IMR-90 (cell line): ENCODE results near the gene SWAP70. TPM values are rescaled to one million over a fixed set of nuclear protein-coding genes. Genes with fewer than 3 reads are reported as not detected.
A peak's percentile ranks its signal among the peaks of the same experiment; 100 is the strongest.

Experiments used
- ATAC-seq: fragments of 200-7000 bp; cut with Tn5 transposase; 2 replicates; pipeline ENCODE4 v1.9.1; 2020; ENCODE audit warnings: low read depth, mild to moderate bottlenecking, moderate library complexity
- BruUV-seq: library from RNA; stranded (reverse); fragments of 400-500 nt; replicated peaks from 2 replicates; lab custom pipeline; 2021; lab: Mats Ljungman, UMichigan
- CTCF ChIA-PET: fragments of 300-600 bp; formaldehyde crosslinking; extraction: SDS; loops from one replicate; lab custom pipeline; 2021; ENCODE audit warnings: antibody characterized with exemption; lab: Yijun Ruan, JAX
- POLR2A ChIA-PET: fragments of 300-600 bp; sonication (Branson Sonifier 250); formaldehyde crosslinking; loops from one replicate; lab custom pipeline; 2022; ENCODE audit warnings: antibody characterized with exemption; ENCODE audit not compliant: unreplicated experiment; lab: Charles Lee
- DNase-seq: peaks from one replicate; pipeline ENCODE4 v3.0.0; 2013
- H2AFZ ChIP-seq: replicated peaks from 2 replicates; pipeline ENCODE3; 2013; ENCODE audit warnings: low read length, mild to moderate bottlenecking; ENCODE audit not compliant: poor library complexity
- H2AK5ac ChIP-seq: 2 replicates; pipeline ENCODE4 v1.6.1; 2013; ENCODE audit warnings: low read depth, low read length, inconsistent platforms
- H2AK9ac ChIP-seq: replicated peaks from 2 replicates; pipeline ENCODE3; 2013; ENCODE audit warnings: mild to moderate bottlenecking, low read depth, low read length, moderate library complexity; ENCODE audit not compliant: poor library complexity
- H2BK120ac ChIP-seq: 2 replicates; pipeline ENCODE4 v1.6.1; 2013; ENCODE audit warnings: low read depth, low read length, inconsistent platforms
- H2BK15ac ChIP-seq: 3 replicates; pipeline ENCODE4 v1.6.1; 2013; ENCODE audit warnings: low read depth, low read length, inconsistent platforms
- H2BK20ac ChIP-seq: 2 replicates; pipeline ENCODE4 v1.6.1; 2013; ENCODE audit warnings: low read depth, mild to moderate bottlenecking, inconsistent platforms, low read length, moderate library complexity
- H2BK5ac ChIP-seq: 2 replicates; pipeline ENCODE4 v1.6.1; 2013; ENCODE audit warnings: mild to moderate bottlenecking, low read depth, low read length, inconsistent platforms; ENCODE audit not compliant: poor library complexity, severe bottlenecking
- H3K14ac ChIP-seq: replicated peaks from 2 replicates; pipeline ENCODE4 v1.6.1; 2013; ENCODE audit warnings: low read depth, low read length, inconsistent platforms
- H3K18ac ChIP-seq: 2 replicates; pipeline ENCODE4 v1.6.1; 2013; ENCODE audit warnings: low read depth, low read length, control low read depth
- H3K23ac ChIP-seq: 2 replicates; pipeline ENCODE4 v1.6.1; 2013; ENCODE audit warnings: low read depth, low read length, inconsistent platforms
- H3K27ac ChIP-seq: 2 replicates; pipeline ENCODE4 v1.5.1; 2013; ENCODE audit warnings: mild to moderate bottlenecking, control low read depth, low read length; ENCODE audit not compliant: insufficient read depth
- H3K27me3 ChIP-seq: 2 replicates; pipeline ENCODE4 v1.6.1; 2013; ENCODE audit warnings: low read length; ENCODE audit not compliant: control insufficient read depth, insufficient read depth
- H3K36me3 ChIP-seq: 2 replicates; pipeline ENCODE4 v1.6.1; 2013; ENCODE audit warnings: low read length, mixed read lengths; ENCODE audit not compliant: control insufficient read depth, insufficient read depth
- H3K4ac ChIP-seq: 2 replicates; pipeline ENCODE4 v1.6.1; 2013; ENCODE audit warnings: low read depth, low read length, inconsistent platforms
- H3K4me1 ChIP-seq: 2 replicates; pipeline ENCODE4 v1.6.1; 2013; ENCODE audit warnings: low read length, mixed read lengths; ENCODE audit not compliant: control insufficient read depth, insufficient read depth
- H3K4me2 ChIP-seq: 2 replicates; pipeline ENCODE4 v1.6.1; 2013; ENCODE audit warnings: low read depth, mild to moderate bottlenecking, control low read depth, low read length, moderate library complexity
- H3K4me3 ChIP-seq: 2 replicates; pipeline ENCODE4 v1.5.1; 2013; ENCODE audit warnings: low read depth, mild to moderate bottlenecking, control low read depth, low read length, moderate library complexity; ENCODE audit not compliant: insufficient read depth
- H3K56ac ChIP-seq: 2 replicates; pipeline ENCODE4 v1.6.1; 2013; ENCODE audit warnings: low read length, inconsistent platforms; ENCODE audit not compliant: insufficient read depth; ENCODE audit errors: extremely low read depth
- H3K79me1 ChIP-seq, 2 experiments: 2 replicates each; pipeline ENCODE4 v1.6.1; 2013; ENCODE audit warnings: low read length in 2 of 2, inconsistent platforms in 1 of 2, low read depth in 1 of 2
- H3K9ac ChIP-seq: 2 replicates; pipeline ENCODE4 v1.6.1; 2013; ENCODE audit warnings: low read depth, low read length, control low read depth
- H3K9me1 ChIP-seq: 2 replicates; pipeline ENCODE4 v1.6.1; 2013; ENCODE audit warnings: low read length, inconsistent platforms; ENCODE audit not compliant: insufficient read depth
- H3K9me3 ChIP-seq: 2 replicates; pipeline ENCODE4 v1.6.1; 2013; ENCODE audit warnings: low read length; ENCODE audit not compliant: control insufficient read depth, insufficient read depth
- H4K20me1 ChIP-seq: 2 replicates; pipeline ENCODE4 v1.6.1; 2013; ENCODE audit warnings: low read length, inconsistent platforms; ENCODE audit not compliant: insufficient read depth
- H4K5ac ChIP-seq: 2 replicates; pipeline ENCODE4 v1.6.1; 2013; ENCODE audit warnings: mild to moderate bottlenecking, low read depth, low read length, control low read depth
- H4K8ac ChIP-seq, 2 experiments: 2 replicates each; pipeline ENCODE4 v1.6.1; 2013; ENCODE audit warnings: low read depth in 2 of 2, low read length in 2 of 2, control low read depth in 1 of 2, inconsistent platforms in 1 of 2
- H4K91ac ChIP-seq: 2 replicates; pipeline ENCODE4 v1.6.1; 2013; ENCODE audit warnings: low read depth, low read length, inconsistent platforms; ENCODE audit not compliant: insufficient read depth
- BHLHE40 ChIP-seq: fragments of 150-350 bp; IDR thresholded peaks from 2 replicates; pipeline ENCODE4 v1.6.1; 2016; ENCODE audit warnings: mild to moderate bottlenecking, low read depth, low read length
- CEBPB ChIP-seq: IDR thresholded peaks from 2 replicates; pipeline ENCODE4 v1.6.1; 2012; ENCODE audit warnings: low read depth, low read length, improper control_type of control experiment
- CHD1 ChIP-seq: IDR thresholded peaks from 2 replicates; pipeline ENCODE4 v1.6.1; 2012; ENCODE audit warnings: low read depth, low read length, improper control_type of control experiment
- CTCF ChIP-seq: conservative IDR thresholded peaks from 2 replicates; pipeline ENCODE4 v1.5.1; 2012; ENCODE audit warnings: mild to moderate bottlenecking, low read depth, low read length, improper control_type of control experiment
- ELK1 ChIP-seq: fragments of 150-350 bp; IDR thresholded peaks from 2 replicates; pipeline ENCODE4 v1.6.1; 2016; ENCODE audit warnings: low read depth, mild to moderate bottlenecking, low read length, moderate library complexity, borderline replicate concordance
- FOS ChIP-seq: fragments of 150-350 bp; IDR thresholded peaks from 2 replicates; pipeline ENCODE4 v1.6.1; 2016; ENCODE audit warnings: low read depth, low read length
- MAFK ChIP-seq: IDR thresholded peaks from 2 replicates; pipeline ENCODE4 v1.6.1; 2012; ENCODE audit warnings: low read depth, low read length, improper control_type of control experiment
- MAZ ChIP-seq: IDR thresholded peaks from 2 replicates; pipeline ENCODE4 v1.6.1; 2012; ENCODE audit warnings: low read depth, mild to moderate bottlenecking, low read length, improper control_type of control experiment, moderate library complexity, borderline replicate concordance
- MXI1 ChIP-seq: IDR thresholded peaks from 2 replicates; pipeline ENCODE4 v1.6.1; 2012; ENCODE audit warnings: low read depth, mild to moderate bottlenecking, low read length, moderate library complexity, borderline replicate concordance
- NFE2L2 ChIP-seq: fragments of 150-350 bp; IDR thresholded peaks from 2 replicates; pipeline ENCODE4 v1.6.1; 2016; ENCODE audit warnings: low read depth, mild to moderate bottlenecking, low read length
- POLR2A ChIP-seq: IDR thresholded peaks from 2 replicates; pipeline ENCODE4 v1.6.1; 2012; ENCODE audit warnings: mild to moderate bottlenecking, low read depth, low read length
- RAD21 ChIP-seq: IDR thresholded peaks from 2 replicates; pipeline ENCODE4 v1.6.1; 2012; ENCODE audit warnings: low read length, improper control_type of control experiment
- RCOR1 ChIP-seq: IDR thresholded peaks from 2 replicates; pipeline ENCODE4 v1.6.1; 2012; ENCODE audit warnings: mild to moderate bottlenecking, low read length, improper control_type of control experiment; ENCODE audit not compliant: insufficient replicate concordance
- RFX5 ChIP-seq: IDR thresholded peaks from 2 replicates; pipeline ENCODE4 v1.8.0; 2012; ENCODE audit warnings: low read depth, mild to moderate bottlenecking, low read length, moderate library complexity
- SMC3 ChIP-seq: fragments of 150-350 bp; IDR thresholded peaks from 2 replicates; pipeline ENCODE4 v1.6.1; 2016; ENCODE audit warnings: low read depth, mild to moderate bottlenecking, antibody characterized with exemption, low read length, moderate library complexity
- USF2 ChIP-seq: fragments of 150-350 bp; IDR thresholded peaks from 2 replicates; pipeline ENCODE4 v1.6.1; 2017; ENCODE audit warnings: mild to moderate bottlenecking, antibody characterized with exemption, low read length, low read depth
- WGBS, 2 experiments: methylation state at CpG; one replicate each; pipeline versions ENCODE4 v1.1.5 to v1.1.7; 2013; ENCODE audit warnings: missing lambda C conversion rate in 2 of 2; ENCODE audit not compliant: insufficient read length in 1 of 2; ENCODE audit errors: extremely low coverage in 2 of 2; 5-methylcytosine and 5-hydroxymethylcytosine counted together
- dilution Hi-C: fragments of 300-500 bp; cut with HindIII; formaldehyde crosslinking; loops from one replicate; pipeline ENCODE4 v1.14.3; 2018; ENCODE audit warnings: low sequenced_read_pairs; ENCODE audit not compliant: unreplicated experiment
- in situ Hi-C: fragments of 300-500 bp; cut with MboI; formaldehyde crosslinking; loops from 3 replicates; pipeline ENCODE4 v1.14.3; 2019; ENCODE audit warnings: low sequenced_read_pairs, inconsistent platforms, mixed read lengths
- intact Hi-C: fragments of 100-400 bp; cut with micrococcal nuclease; formaldehyde crosslinking; loops from 2 replicates; pipeline ENCODE4 v1.10.0; 2022
- polyA plus RNA-seq, 3 experiments: library from polyadenylated mRNA; depleted of rRNA; stranded (reverse); fragments of >200 nt; gene quantifications; 2 replicates each; pipeline ENCODE4 v1.2.3, GENCODE V29; 2012; ENCODE audit warnings: low replicate concordance in 1 of 3
- total RNA-seq: library from RNA; depleted of rRNA; stranded (reverse); fragments of >200 nt; gene quantifications from 2 replicates; pipeline ENCODE4 v1.2.3, GENCODE V29; 2012

The SWAP70 gene
- total and polyA plus RNA-seq, 2 of the 4 experiments (the other 2 are of a cell fraction) = 15.5 to 19.9 TPM

GRCh38 chr11:9797300-9797699, 133.4 kb downstream of the SWAP70 start:
- Histone ChIP-seq H2AK5ac (peak overlapping the region; percentile 66; the same call in 1 of the 2 replicates), H3K56ac (no peak overlapping the region), H2BK15ac (peak overlapping the region; percentile 94; the same call in 1 of the 3 replicates), H2BK120ac (peak overlapping the region; percentile 46; the same call in 1 of the 2 replicates), H3K9me1 (peaks cover 6% of the 10 kb centered on the region), H3K27ac (no peak overlapping the region), H3K27me3 (no peaks in the 10 kb centered on the region), H3K4me2 (no peak overlapping the region), H3K36me3 (peaks cover 12% of the 10 kb centered on the region), H3K14ac (peak overlapping the region; percentile 8; the same call in 1 of the 2 replicates), H2BK5ac (peak overlapping the region; percentile 9), H4K5ac (no peak overlapping the region; the same call in 1 of the 2 replicates), H2AK9ac (no peak overlapping the region), H3K4me1 (peaks cover 13% of the 10 kb centered on the region), H3K4ac (peak overlapping the region; percentile 64; the same call in 1 of the 2 replicates), H3K9ac (no peak overlapping the region), H3K23ac (no peak overlapping the region), H4K91ac (peak overlapping the region; percentile 66; the same call in 1 of the 2 replicates), H3K18ac (0 out of 2 replicates have a peak overlapping the region, but pooled peaks have one; percentile 5), H2AFZ (no peak overlapping the region), H3K79me1 (peaks cover 0 to 22% of the 10 kb centered on the region in 2 experiments; a peak in 3 of 4 replicates), H3K4me3 (no peak overlapping the region), H4K8ac (peak overlapping the region; percentile 24 to 54; a peak in 2 of 4 replicates), H4K20me1 (no peaks in the 10 kb centered on the region), H3K9me3 (no peaks in the 10 kb centered on the region), H2BK20ac (peak overlapping the region; percentile 22; the same call in 1 of the 2 replicates)
- no peak for TF ChIP-seq CHD1
- no peak for TF ChIP-seq FOS
- TF ChIP-seq MAZ = no peak
- TF ChIP-seq SMC3 = no peak
- no peak for TF ChIP-seq CTCF
- no peak for TF ChIP-seq NFE2L2
- TF ChIP-seq MAFK = no peak
- no peak for TF ChIP-seq RFX5
- no peak for TF ChIP-seq CEBPB
- no peak for TF ChIP-seq RAD21
- TF ChIP-seq ELK1 = no peak
- TF ChIP-seq RCOR1 = no peak
- no peak for TF ChIP-seq USF2
- no peak for TF ChIP-seq MXI1
- no peak for TF ChIP-seq BHLHE40
- no peak for TF ChIP-seq POLR2A
- POLR2A ChIA-PET = no interaction called here
- CTCF ChIA-PET = interaction anchor here (0.6 kb wide), 1 partner anchor 85 kb away, joined by 6 read pairs; no protein-coding TSS in a partner anchor
- 100% methylated on average over 1 of the region's 4 CpGs; no CpG with 5 or more reads in 1 of the 2 experiments for WGBS, 2 experiments
- ATAC-seq (no peak), DNase-seq (no peak)
- intact Hi-C loops (no loop called here), dilution Hi-C loops (no loop called here), in situ Hi-C loops (no loop called here)
- no TSS peak for BruUV-seq
